Measurements from ENCODE around the gene PPDPF. TPM values are rescaled to one million over a fixed set of nuclear protein-coding genes. Genes with fewer than 3 reads are reported as not detected.

Gene PPDPF
- total and polyA plus RNA-seq, 2 donors (not counting 3 experiments of a cell fraction or from before 2014, with no cell fraction given), result 52.2 to 219 TPM

- no peak for DNase-seq (ENCODE audit: low read depth, low spot score)
- Histone ChIP-seq H3K4me1 (ENCODE audit: control insufficient read depth, extremely low read depth, insufficient read depth, low read length) (no peaks in the 10 kb centered on the region), H3K79me2 (ENCODE audit: control insufficient read depth, insufficient read depth, low read length) (no peaks in the 10 kb centered on the region), H4K20me1 (replicated peaks; ENCODE audit: control insufficient read depth, extremely low read depth, insufficient read depth, low read length) (no peaks in the 10 kb centered on the region), H3K9ac (replicated peaks; ENCODE audit: extremely low read depth, insufficient read depth, low read length) (no peak overlapping the region), H3K27me3 (ENCODE audit: control insufficient read depth in 2 of 2, insufficient read depth in 2 of 2, low read length in 2 of 2) (no peaks in the 10 kb centered on the region), H3K9me1 (replicated peaks; ENCODE audit: control insufficient read depth, extremely low read depth, insufficient read depth, low read length) (no peaks in the 10 kb centered on the region), H2AFZ (ENCODE audit: low read depth, low read length) (no peak overlapping the region), H3K27ac (ENCODE audit: insufficient read depth, low read depth, low read length) (no peak overlapping the region), H3K9me3 (replicated peaks; ENCODE audit: control insufficient read depth, insufficient read depth, low read length) (no peaks in the 10 kb centered on the region), H3K4me2 (ENCODE audit: insufficient read depth, low read length) (no peak overlapping the region), H3K4me3 (replicated peaks in 1 of 3; ENCODE audit: insufficient read depth in 1 of 3, low read depth in 1 of 3, low read length in 3 of 3) (no peak overlapping the region), H3K36me3 (ENCODE audit: control insufficient read depth in 2 of 2, extremely low read depth in 1 of 2, insufficient read depth in 2 of 2, low read length in 2 of 2) (no peaks in the 10 kb centered on the region)
- FAIRE-seq, result no peak
- BruUV-seq (replicated peaks), result no TSS peak
- no peak for TF ChIP-seq POLR2A (IDR thresholded peaks at IDR 0.05; ENCODE audit: low read depth, low read length)
- TF ChIP-seq MYC (IDR thresholded peaks at IDR 0.05; ENCODE audit: low read depth, low read length), result no peak
- TF ChIP-seq CTCF (IDR thresholded peaks at IDR 0.05; ENCODE audit: extremely low read depth in 1 of 2, insufficient read depth in 1 of 2, low read depth in 1 of 2, low read length in 2 of 2), result no peak
- no peak for TF ChIP-seq POLR2AphosphoS5 (IDR thresholded peaks at IDR 0.05; ENCODE audit: insufficient read depth, low read depth, low read length)
- no peak for TF ChIP-seq MAX (IDR thresholded peaks at IDR 0.05; ENCODE audit: insufficient read depth, insufficient read length)
- TF ChIP-seq FOS (IDR thresholded peaks at IDR 0.05; ENCODE audit: borderline replicate concordance, insufficient read depth, low read length), result no peak
- no peak for TF ChIP-seq GATA2 (IDR thresholded peaks at IDR 0.05; ENCODE audit: insufficient read depth, insufficient read length, low read depth, low read length)
- TF ChIP-seq JUN (IDR thresholded peaks at IDR 0.05; ENCODE audit: borderline replicate concordance, insufficient read depth, insufficient read length, low read depth), result no peak
- TF ChIP-seq EZH2 (IDR thresholded peaks at IDR 0.05; ENCODE audit: borderline replicate concordance, low read depth, low read length, severe bottlenecking), result no peak
- ChIA-PET POLR2A (no interaction called here), CTCF (interaction anchor here (1.2 to 4.9 kb wide), 2 partner anchors 318 to 434 kb away, joined by 5 to 89 read pairs; no protein-coding TSS in a partner anchor)
- intact Hi-C loops (cut with micrococcal nuclease), result no loop called here
- dilution Hi-C loops (cut with MboI; ENCODE audit: extremely low pct_ligation_motif_present, low sequenced_read_pairs), result no loop called here
Measured at GRCh38 chr20:63540417-63541186, 20.0 kb downstream of the PPDPF start.
